GM18502 (cell line): ENCODE results near the gene PRDM16.

Experiments used
- ATAC-seq: cut with Tn5 transposase; IDR thresholded peaks from one replicate; pipeline ENCODE4 v1.9.1; 2021; ENCODE audit warnings: mild to moderate bottlenecking; ENCODE audit not compliant: unreplicated experiment, poor library complexity

The PRDM16 gene

GRCh38 chr1:3386205-3387002 lies 317.4 kb downstream of the PRDM16 start:
- no peak for ATAC-seq

- no peak for ATAC-seq
These were observed 318.4 kb downstream of the PRDM16 start for GRCh38 chr1:3387401-3387800.

GRCh38 chr1:3389093-3389833 lies 320.3 kb downstream of the PRDM16 start:
- no peak for ATAC-seq

- no peak for ATAC-seq
These were observed 321.3 kb downstream of the PRDM16 start for GRCh38 chr1:3390291-3390690.

GRCh38 chr1:3391711-3392110 lies 322.7 kb downstream of the PRDM16 start:
- no peak for ATAC-seq

GRCh38 chr1:3393024-3393986 lies 324.3 kb downstream of the PRDM16 start:
- no peak for ATAC-seq

- ATAC-seq, result no peak
These were observed 325.3 kb downstream of the PRDM16 start for GRCh38 chr1:3393987-3394920.

GRCh38 chr1:3396411-3396810 lies 327.4 kb downstream of the PRDM16 start:
- no peak for ATAC-seq

GRCh38 chr1:3397311-3397710 lies 328.3 kb downstream of the PRDM16 start:
- ATAC-seq, result no peak

GRCh38 chr1:3398396-3399140 lies 329.6 kb downstream of the PRDM16 start:
- ATAC-seq, result no peak

GRCh38 chr1:3399732-3400131 lies 330.7 kb downstream of the PRDM16 start:
- ATAC-seq, result no peak

- ATAC-seq, result no peak
These were observed 332.7 kb downstream of the PRDM16 start for GRCh38 chr1:3401585-3402257.

GRCh38 chr1:3402258-3403010 lies 333.4 kb downstream of the PRDM16 start:
- ATAC-seq, result no peak

GRCh38 chr1:3403011-3403345 lies 334.0 kb downstream of the PRDM16 start:
- ATAC-seq, result no peak

GRCh38 chr1:3403388-3404231 lies 334.6 kb downstream of the PRDM16 start:
- ATAC-seq, result no peak

- no peak for ATAC-seq
These were observed 335.3 kb downstream of the PRDM16 start for GRCh38 chr1:3404301-3404700.

- no peak for ATAC-seq
These were observed 335.8 kb downstream of the PRDM16 start for GRCh38 chr1:3404801-3405200.
